Rectal smooth muscle tissue (tissue), 1 donor: ENCODE measurements around the gene GNAO1.

Source experiments
- H3K27ac ChIP-seq: one replicate; pipeline ENCODE4 v1.7.0; 2013; ENCODE audit warnings: low read depth, low read length, inconsistent platforms
- H3K27me3 ChIP-seq: one replicate; pipeline ENCODE4 v1.7.0; 2013; ENCODE audit warnings: low read length; ENCODE audit not compliant: control insufficient read depth, insufficient read depth
- H3K36me3 ChIP-seq: one replicate; pipeline ENCODE4 v1.7.0; 2013; ENCODE audit warnings: low read length; ENCODE audit not compliant: control insufficient read depth, insufficient read depth
- H3K4me1 ChIP-seq: one replicate; pipeline ENCODE4 v1.7.0; 2013; ENCODE audit warnings: low read length; ENCODE audit not compliant: control insufficient read depth, insufficient read depth
- H3K4me3 ChIP-seq: one replicate; pipeline ENCODE4 v1.7.0; 2013; ENCODE audit warnings: low read length
- H3K9ac ChIP-seq: one replicate; pipeline ENCODE4 v1.7.0; 2013; ENCODE audit warnings: low read length

GNAO1 gene

GRCh38 chr16:56316545-56316944 lies 125.3 kb downstream of the GNAO1 start:
- Histone ChIP-seq H3K4me3 (no peak overlapping the region), H3K27me3 (no peaks in the 10 kb centered on the region), H3K9ac (no peak overlapping the region), H3K4me1 (peaks cover 8% of the 10 kb centered on the region), H3K27ac (no peak overlapping the region), H3K36me3 (no peaks in the 10 kb centered on the region)

- H3K4me1 ChIP-seq, result peaks cover 8% of the 10 kb centered on the region
- H3K36me3 ChIP-seq, result no peaks in the 10 kb centered on the region
- H3K4me3 ChIP-seq, result peak overlapping the region; percentile 35
- no peaks in the 10 kb centered on the region for H3K27me3 ChIP-seq
- H3K9ac ChIP-seq, result no peak overlapping the region
- peak overlapping the region; percentile 51 for H3K27ac ChIP-seq
Measured at GRCh38 chr16:56317998-56318826, 126.9 kb downstream of the GNAO1 start.

GRCh38 chr16:56318827-56319140 lies 127.5 kb downstream of the GNAO1 start:
- no peaks in the 10 kb centered on the region for H3K36me3 ChIP-seq
- no peak overlapping the region for H3K4me3 ChIP-seq
- H3K9ac ChIP-seq, result no peak overlapping the region
- H3K4me1 ChIP-seq, result peaks cover 8% of the 10 kb centered on the region
- H3K27me3 ChIP-seq, result no peaks in the 10 kb centered on the region
- H3K27ac ChIP-seq, result no peak overlapping the region

- Histone ChIP-seq H3K4me3 (no peak overlapping the region), H3K9ac (no peak overlapping the region), H3K27ac (no peak overlapping the region), H3K27me3 (no peaks in the 10 kb centered on the region), H3K36me3 (no peaks in the 10 kb centered on the region), H3K4me1 (peaks cover 8% of the 10 kb centered on the region)
Measured at GRCh38 chr16:56319376-56319775, 128.1 kb downstream of the GNAO1 start.

- Histone ChIP-seq H3K36me3 (no peaks in the 10 kb centered on the region), H3K9ac (no peak overlapping the region), H3K27ac (no peak overlapping the region), H3K4me3 (no peak overlapping the region), H3K27me3 (no peaks in the 10 kb centered on the region), H3K4me1 (peaks cover 8% of the 10 kb centered on the region)
Measured at GRCh38 chr16:56320056-56320455, 128.8 kb downstream of the GNAO1 start.

- no peaks in the 10 kb centered on the region for H3K27me3 ChIP-seq
- H3K36me3 ChIP-seq, result no peaks in the 10 kb centered on the region
- no peak overlapping the region for H3K4me3 ChIP-seq
- no peak overlapping the region for H3K9ac ChIP-seq
- peaks cover 8% of the 10 kb centered on the region for H3K4me1 ChIP-seq
- H3K27ac ChIP-seq, result no peak overlapping the region
Measured at GRCh38 chr16:56320811-56321558, 129.7 kb downstream of the GNAO1 start.

- no peak overlapping the region for H3K9ac ChIP-seq
Measured at GRCh38 chr16:56321571-56321970, 130.3 kb downstream of the GNAO1 start.

GRCh38 chr16:56324406-56324805 lies 133.1 kb downstream of the GNAO1 start:
- no peak overlapping the region for H3K4me3 ChIP-seq
- H3K4me1 ChIP-seq, result no peaks in the 10 kb centered on the region
- no peaks in the 10 kb centered on the region for H3K27me3 ChIP-seq
- H3K36me3 ChIP-seq, result peaks cover 2% of the 10 kb centered on the region
- no peak overlapping the region for H3K9ac ChIP-seq
- no peak overlapping the region for H3K27ac ChIP-seq

More at GRCh38 chr16:56321571-56321970, 130.3 kb downstream of the GNAO1 start:
- H3K27ac ChIP-seq, result no peak overlapping the region
- no peaks in the 10 kb centered on the region for H3K27me3 ChIP-seq
- H3K4me3 ChIP-seq, result no peak overlapping the region
- no peaks in the 10 kb centered on the region for H3K36me3 ChIP-seq
- peaks cover 8% of the 10 kb centered on the region for H3K4me1 ChIP-seq

GRCh38 chr16:56325956-56326355 lies 134.7 kb downstream of the GNAO1 start:
- Histone ChIP-seq H3K4me1 (no peaks in the 10 kb centered on the region), H3K27ac (no peak overlapping the region), H3K9ac (no peak overlapping the region)

GRCh38 chr16:56327071-56327928 lies 136.0 kb downstream of the GNAO1 start:
- Histone ChIP-seq H3K27ac (no peak overlapping the region), H3K9ac (no peak overlapping the region), H3K4me1 (no peaks in the 10 kb centered on the region), H3K4me3 (no peak overlapping the region), H3K36me3 (peaks cover 3% of the 10 kb centered on the region), H3K27me3 (no peaks in the 10 kb centered on the region)

More at GRCh38 chr16:56325956-56326355, 134.7 kb downstream of the GNAO1 start:
- Histone ChIP-seq H3K4me3 (no peak overlapping the region), H3K27me3 (no peaks in the 10 kb centered on the region), H3K36me3 (peaks cover 3% of the 10 kb centered on the region)

- H3K4me3 ChIP-seq, result no peak overlapping the region
- H3K36me3 ChIP-seq, result peaks cover 3% of the 10 kb centered on the region
- H3K4me1 ChIP-seq, result no peaks in the 10 kb centered on the region
- H3K27ac ChIP-seq, result no peak overlapping the region
- H3K9ac ChIP-seq, result no peak overlapping the region
- no peaks in the 10 kb centered on the region for H3K27me3 ChIP-seq
Measured at GRCh38 chr16:56327929-56328258, 136.6 kb downstream of the GNAO1 start.

GRCh38 chr16:56328276-56329022 lies 137.2 kb downstream of the GNAO1 start:
- Histone ChIP-seq H3K27me3 (no peaks in the 10 kb centered on the region), H3K9ac (no peak overlapping the region), H3K4me3 (no peak overlapping the region), H3K4me1 (no peaks in the 10 kb centered on the region), H3K36me3 (peaks cover 3% of the 10 kb centered on the region), H3K27ac (no peak overlapping the region)
